Keratinocyte (primary cell): ENCODE data around the gene FBXO10.
A peak's percentile ranks its signal among the peaks of the same experiment; 100 is the strongest.

Experiments used
- CTCF ChIP-seq, 3 experiments: IDR thresholded peaks in 1 of 3; conservative IDR thresholded peaks in 1 of 3; optimal IDR thresholded peaks in 1 of 3; 2 replicates in 2 of 3; 3 replicates in 1 of 3; pipeline versions ENCODE3 to v1.5.1; 2011; ENCODE audit warnings: low read length in 3 of 3, mild to moderate bottlenecking in 3 of 3, moderate library complexity in 2 of 3, control low read depth in 1 of 3, inconsistent platforms in 1 of 3; ENCODE audit not compliant: insufficient read depth in 2 of 3; ENCODE audit errors: extremely low read depth in 1 of 3
- EZH2 ChIP-seq: IDR thresholded peaks from one replicate; pipeline ENCODE4 v1.6.1; 2012; ENCODE audit warnings: inconsistent platforms, mild to moderate bottlenecking, low read length, moderate library complexity

DNA sequence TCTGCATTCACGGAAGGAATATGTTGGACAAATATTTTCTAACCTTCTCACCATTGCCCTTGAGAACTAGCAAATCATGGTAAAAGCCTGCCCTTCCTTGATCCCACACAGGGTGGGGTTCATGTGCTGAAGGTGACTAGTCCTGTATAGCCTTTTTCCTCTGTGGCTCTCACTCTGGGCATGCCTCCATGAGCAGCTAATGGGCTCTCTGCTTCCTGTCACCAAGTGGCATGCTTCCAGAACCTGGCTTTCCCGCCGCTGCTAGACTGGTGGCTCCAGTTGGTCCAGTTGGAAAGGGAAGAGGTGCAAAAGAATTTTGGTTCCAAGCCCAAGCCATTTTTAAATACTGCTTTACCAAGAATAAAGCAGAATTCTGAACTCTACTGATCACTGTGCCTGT is 35.5 kb downstream of the FBXO10 start:
- TF ChIP-seq CTCF (optimal IDR thresholded peaks at IDR 0.05 in 1 of 3, IDR thresholded peaks at IDR 0.05 in 1 of 3, conservative IDR thresholded peaks at IDR 0.05 in 1 of 3; ENCODE audit: extremely low read depth in 1 of 3, insufficient read depth in 2 of 3, low read length in 3 of 3) (peak in 1 of 3 experiments; percentile 5), EZH2 (no peak)
